Femur (tissue), 1 donor: ENCODE results near the gene FZR1.
"Not testable (repeated sequence)": the region's sequence is repeated elsewhere in the genome, so short reads cannot be mapped to it uniquely, and the experiment has no call there.

Experiments used
- DNase-seq: peaks from one replicate; pipeline ENCODE4 v3.0.0-alpha.2; 2017

FZR1 gene

DNA sequence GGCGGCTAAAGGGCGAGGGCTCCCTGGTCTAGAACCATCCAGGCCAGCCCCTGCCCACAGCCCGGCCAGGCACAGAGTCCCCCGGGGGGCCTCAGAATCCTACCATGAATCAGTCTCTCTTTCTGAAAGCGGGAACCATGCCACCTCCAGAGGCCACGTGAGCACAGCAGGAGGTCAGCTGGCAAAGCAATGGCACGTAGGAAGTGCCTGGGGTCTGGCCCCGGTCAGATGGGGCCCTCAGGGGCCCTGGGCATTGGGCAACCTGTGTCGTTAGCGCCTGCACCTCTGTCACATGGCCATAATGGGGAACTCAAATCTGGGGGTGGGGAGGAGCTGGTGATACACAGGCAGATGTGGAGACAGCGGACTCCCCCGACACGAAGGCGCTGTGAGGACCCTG is 42.5 kb downstream of the FZR1 start:
- peak; percentile 53 for DNase-seq

DNA sequence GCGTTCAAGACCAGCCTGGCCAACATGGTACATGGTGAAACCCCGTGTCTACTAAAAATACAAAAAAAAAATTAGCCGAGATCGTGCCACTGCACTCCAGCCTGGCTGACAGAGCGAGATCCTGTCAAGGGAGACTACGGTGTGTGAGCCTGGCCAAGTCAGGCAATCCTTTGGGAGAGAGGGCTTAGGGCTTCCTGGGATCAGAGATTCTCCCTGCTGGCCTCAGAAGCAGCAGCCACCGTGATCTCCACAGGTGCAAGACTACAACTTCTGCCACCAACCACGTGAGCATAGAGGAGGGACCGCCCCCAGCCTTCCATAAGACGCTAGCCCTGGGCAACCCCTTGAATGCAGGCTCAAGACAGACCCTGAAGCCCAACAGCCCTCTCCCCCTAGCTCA is 43.7 kb downstream of the FZR1 start:
- DNase-seq = no peak

DNA sequence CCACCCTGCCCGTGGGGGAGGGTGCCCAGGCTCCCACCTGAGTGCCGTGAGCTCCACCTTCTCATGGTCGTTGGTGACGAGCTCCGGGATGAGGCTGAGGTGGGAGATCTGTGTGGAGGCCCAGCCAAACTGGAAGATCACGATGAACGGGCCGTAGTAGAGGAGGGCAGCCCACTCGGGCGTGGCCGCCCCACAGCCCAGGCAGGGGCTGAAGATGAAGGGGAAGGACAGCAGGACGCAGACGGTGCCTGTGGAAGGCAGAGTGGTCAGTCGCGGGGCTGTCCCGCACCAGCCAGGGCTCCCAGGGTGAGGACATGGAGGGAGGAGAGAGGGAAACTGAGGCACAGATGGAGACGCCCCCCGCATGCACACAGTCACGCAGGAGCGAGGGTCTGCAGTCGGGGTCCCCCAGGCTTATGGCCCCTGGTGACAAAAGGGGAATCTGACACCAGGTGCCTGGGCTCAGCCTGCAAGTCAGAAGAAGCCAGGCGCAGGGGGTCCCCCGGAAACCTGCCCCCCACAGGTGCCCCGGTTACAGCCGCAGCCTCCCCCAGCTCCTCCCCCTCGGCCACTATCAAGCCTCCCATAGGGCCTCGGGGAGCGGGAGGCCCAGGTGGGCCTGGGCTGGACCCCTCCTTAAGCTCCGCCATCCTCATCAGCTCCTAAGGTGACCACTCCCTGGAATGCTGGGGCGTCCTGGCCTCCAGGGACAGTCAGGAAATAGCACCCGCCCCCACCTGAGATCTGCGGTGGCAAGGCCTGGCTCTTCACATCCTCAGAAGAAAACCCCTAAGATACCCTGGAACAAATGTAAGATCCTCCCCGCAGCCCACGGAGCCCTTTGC is 45.1 kb downstream of the FZR1 start:
- no peak for DNase-seq

GRCh38 chr19:3551792-3552095 is 45.6 kb downstream of the FZR1 start:
- DNase-seq = no peak

- DNase-seq = no peak
Observed at GRCh38 chr19:3554254-3555083, 48.4 kb downstream of the FZR1 start.

- DNase-seq = no peak
Observed at GRCh38 chr19:3555653-3556422, 49.7 kb downstream of the FZR1 start.

GRCh38 chr19:3556423-3556977 is 50.4 kb downstream of the FZR1 start:
- DNase-seq = no peak

DNA sequence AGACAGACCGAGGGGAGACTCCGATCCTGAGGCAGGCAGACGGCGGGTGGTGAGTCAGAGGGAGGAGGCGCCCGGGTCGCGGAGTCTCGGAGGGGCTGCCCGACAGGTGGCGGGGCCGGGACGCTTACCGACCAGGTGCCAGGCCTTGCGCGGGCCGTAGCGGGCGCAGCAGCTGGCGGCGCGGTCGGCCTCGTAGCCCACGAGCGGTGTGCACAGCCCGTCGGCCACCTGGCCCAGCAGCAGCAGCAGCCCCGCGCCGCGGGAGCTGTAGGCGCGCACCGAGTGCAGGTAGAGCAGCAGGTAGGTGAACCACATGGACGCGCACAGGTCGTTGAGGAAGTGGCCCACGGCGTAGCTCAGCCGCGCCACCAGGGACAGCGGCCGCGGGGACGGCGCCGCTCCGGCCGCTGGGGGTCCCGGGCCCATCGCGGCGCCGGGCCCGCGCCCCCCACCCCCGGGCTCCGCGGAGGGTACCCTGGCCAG is 50.9 kb downstream of the FZR1 start:
- DNase-seq = no peak

GRCh38 chr19:3557461-3558248 is 51.5 kb downstream of the FZR1 start, which contains the start of gene MFSD12:
TSS of gene MFSD12 (minus strand) at chr19:3557586. CDS start at chr19:3557403, 183 bp downstream.
- DNase-seq = peak; percentile 96

GRCh38 chr19:3563709-3564524 is 57.8 kb downstream of the FZR1 start:
- DNase-seq = no peak

DNA sequence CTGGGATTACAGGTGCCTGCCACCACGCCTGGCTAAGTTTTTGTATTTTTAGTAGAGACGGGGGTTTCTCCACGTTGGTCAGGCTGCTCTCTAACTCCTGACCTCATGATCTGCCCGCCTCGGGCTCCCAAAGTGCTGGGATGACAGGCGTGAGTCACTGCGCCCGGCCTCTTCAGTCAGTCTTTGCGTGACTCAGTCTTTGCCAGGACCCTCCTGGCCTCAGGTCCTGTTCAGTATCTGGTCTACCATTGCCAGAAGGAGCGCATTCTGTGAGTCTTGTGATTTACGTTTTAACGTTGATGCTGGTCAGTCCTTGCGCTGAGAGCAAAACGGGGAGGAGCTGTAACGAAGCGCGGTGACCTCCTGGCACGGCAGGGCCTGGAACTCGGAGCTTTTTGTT is 59.0 kb downstream of the FZR1 start:
- no peak for DNase-seq

- DNase-seq = not testable (repeated sequence)
Observed at GRCh38 chr19:3570042-3570441, 63.9 kb downstream of the FZR1 start.

DNA sequence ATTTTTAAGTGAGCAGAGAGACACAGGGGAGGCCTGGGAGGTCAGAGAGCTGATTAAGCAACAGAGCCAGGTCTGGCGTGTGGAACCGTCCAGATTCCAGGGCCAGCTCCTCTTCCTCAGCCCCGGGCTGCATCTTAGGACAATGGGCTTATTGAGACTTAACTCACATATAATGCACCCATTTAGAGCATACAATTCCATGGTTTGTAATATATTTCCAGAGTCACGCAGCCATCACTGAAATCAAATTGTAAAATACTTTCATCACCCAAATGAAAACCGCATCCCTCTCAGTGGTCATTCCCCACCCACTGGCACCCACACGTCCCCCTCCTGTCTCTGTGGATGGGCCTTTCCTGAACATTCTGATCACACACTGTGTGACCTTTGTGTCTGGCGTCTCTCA is 64.5 kb downstream of the FZR1 start:
- no peak for DNase-seq

DNA sequence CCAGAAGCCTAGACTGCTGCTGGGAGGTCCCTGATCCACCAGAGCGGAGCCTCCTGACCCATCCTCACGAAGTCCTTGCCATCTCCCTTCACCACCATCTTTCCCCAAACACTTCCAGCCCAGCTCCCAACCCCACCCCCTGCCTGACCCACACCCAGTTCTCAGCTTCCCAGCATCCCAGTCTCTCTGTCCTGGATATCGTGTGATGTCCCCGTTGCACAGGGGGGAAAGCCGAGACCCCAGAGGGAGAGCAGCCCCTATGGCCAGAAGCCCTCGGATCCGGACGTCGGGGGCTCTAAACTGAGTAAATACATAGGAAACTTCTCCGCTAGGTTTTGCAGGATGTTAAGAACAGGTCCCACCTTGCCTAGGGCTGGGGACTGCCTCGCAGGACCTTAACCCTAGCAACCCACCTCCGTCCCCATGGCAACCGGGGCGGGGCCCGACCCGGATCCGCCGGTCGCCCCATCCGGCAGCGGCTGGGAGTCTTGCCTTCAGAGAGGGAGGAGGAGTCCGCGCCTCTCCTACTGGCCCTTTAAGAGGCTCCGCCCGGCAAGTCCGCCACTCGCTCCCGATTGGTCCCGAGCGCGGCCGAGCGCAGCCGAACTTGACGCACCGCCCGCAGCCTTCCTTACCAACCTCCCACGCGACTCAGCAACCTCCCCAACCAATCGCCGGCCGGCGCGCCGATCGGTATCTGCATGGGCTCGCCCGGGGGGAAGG is 66.2 kb downstream of the FZR1 start:
- DNase-seq = peak; percentile 100

DNA sequence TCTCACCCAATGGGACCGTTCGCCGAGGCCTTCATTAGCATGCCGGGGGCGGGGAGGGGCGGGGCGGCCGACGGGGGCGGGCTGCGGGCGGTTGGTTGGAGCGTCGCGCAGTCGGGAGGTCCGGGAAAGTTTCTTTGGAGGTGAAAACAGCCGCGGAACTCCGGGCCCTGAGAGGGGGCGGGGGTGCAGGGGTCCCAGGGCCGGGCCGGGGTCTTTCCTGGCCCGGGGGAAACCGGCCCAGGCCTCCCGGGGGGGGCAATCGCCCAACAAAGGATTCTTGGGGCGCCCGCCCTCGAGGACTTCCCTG is 66.7 kb downstream of the FZR1 start, which contains the start of gene HMG20B:
TSS of gene HMG20B (plus strand) at position 90 of the 307 bp plus-strand sequence. CDS start 366 bp downstream, outside the sequence.
- DNase-seq = no peak

- peak; percentile 53 for DNase-seq
Observed at GRCh38 chr19:3573162-3573857, 67.2 kb downstream of the FZR1 start.

- peak; percentile 93 for DNase-seq
Observed at GRCh38 chr19:3573858-3574637, 67.9 kb downstream of the FZR1 start.

DNA sequence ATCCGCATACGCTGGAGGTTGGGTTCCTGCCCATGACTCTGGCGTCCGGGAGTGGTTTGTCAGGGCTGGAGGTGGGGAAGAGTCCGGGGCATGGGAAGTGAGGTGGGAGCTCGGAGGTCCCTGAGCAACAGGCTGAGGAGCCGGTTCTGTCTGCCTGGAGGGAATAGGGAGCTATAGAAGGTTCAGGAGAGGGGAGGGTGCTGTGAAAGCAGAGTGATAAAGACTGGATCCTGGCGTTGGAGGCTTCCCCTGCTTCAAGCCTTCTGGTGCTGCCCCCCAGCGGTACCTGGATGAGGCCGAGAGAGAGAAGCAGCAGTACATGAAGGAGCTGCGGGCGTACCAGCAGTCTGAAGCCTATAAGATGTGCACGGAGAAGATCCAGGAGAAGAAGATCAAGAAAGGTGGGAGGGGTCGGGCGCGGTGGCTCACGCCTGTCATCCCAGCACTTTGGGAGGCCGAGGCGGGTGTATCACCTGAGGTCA is 69.2 kb downstream of the FZR1 start:
- DNase-seq = no peak
